AG09309 (cell line): Measurements from ENCODE around the gene ACADS.

Source experiments
- DNase-seq: peaks from one replicate; pipeline ENCODE4 v3.0.0-alpha.2; 2010; ENCODE audit warnings: low read depth
- H3K4me3 ChIP-seq: 2 replicates; pipeline ENCODE4 v1.5.1; 2011; ENCODE audit warnings: mild to moderate bottlenecking, low read depth, low read length, moderate library complexity; ENCODE audit not compliant: control insufficient read depth
- CTCF ChIP-seq: IDR thresholded peaks from 2 replicates; pipeline ENCODE4 v1.5.1; 2011; ENCODE audit warnings: mild to moderate bottlenecking, low read depth, low read length, inconsistent platforms; ENCODE audit not compliant: insufficient read depth, control insufficient read depth; ENCODE audit errors: missing control alignments

The ACADS gene

GRCh38 chr12:120710031-120710804 lies 15.4 kb upstream of the ACADS start, which contains the start of gene UNC119B:
Gene UNC119B, plus strand, starts transcription at chr12:120710458. Its CDS starts 17 bp downstream, at chr12:120710475.
- peak within 1 kb of the TSS; percentile 65 for H3K4me3 ChIP-seq
- no peak for TF ChIP-seq CTCF
- no peak for DNase-seq

- DNase-seq = no peak
- TF ChIP-seq CTCF = no peak
Measured at GRCh38 chr12:120710805-120711296, 14.8 kb upstream of the ACADS start.

GRCh38 chr12:120711411-120711810 lies 14.2 kb upstream of the ACADS start:
- no peak for DNase-seq
- TF ChIP-seq CTCF = no peak
- peak overlapping the region; percentile 65 for H3K4me3 ChIP-seq

More at GRCh38 chr12:120710805-120711296, 14.8 kb upstream of the ACADS start:
- peak overlapping the region; percentile 65 for H3K4me3 ChIP-seq

- TF ChIP-seq CTCF = no peak
- no peak overlapping the region for H3K4me3 ChIP-seq
- DNase-seq = no peak
Measured at GRCh38 chr12:120712610-120713009, 13.0 kb upstream of the ACADS start.

GRCh38 chr12:120713861-120714482 lies 11.7 kb upstream of the ACADS start:
- peak; percentile 88 for TF ChIP-seq CTCF
- H3K4me3 ChIP-seq = no peak overlapping the region
- peak; percentile 50 for DNase-seq

- no peak for TF ChIP-seq CTCF
- no peak for DNase-seq
- H3K4me3 ChIP-seq = no peak overlapping the region
Measured at GRCh38 chr12:120718055-120718454, 7.6 kb upstream of the ACADS start.
